ENCODE results near the gene GNAS-AS1.

Gene GNAS-AS1

DNA sequence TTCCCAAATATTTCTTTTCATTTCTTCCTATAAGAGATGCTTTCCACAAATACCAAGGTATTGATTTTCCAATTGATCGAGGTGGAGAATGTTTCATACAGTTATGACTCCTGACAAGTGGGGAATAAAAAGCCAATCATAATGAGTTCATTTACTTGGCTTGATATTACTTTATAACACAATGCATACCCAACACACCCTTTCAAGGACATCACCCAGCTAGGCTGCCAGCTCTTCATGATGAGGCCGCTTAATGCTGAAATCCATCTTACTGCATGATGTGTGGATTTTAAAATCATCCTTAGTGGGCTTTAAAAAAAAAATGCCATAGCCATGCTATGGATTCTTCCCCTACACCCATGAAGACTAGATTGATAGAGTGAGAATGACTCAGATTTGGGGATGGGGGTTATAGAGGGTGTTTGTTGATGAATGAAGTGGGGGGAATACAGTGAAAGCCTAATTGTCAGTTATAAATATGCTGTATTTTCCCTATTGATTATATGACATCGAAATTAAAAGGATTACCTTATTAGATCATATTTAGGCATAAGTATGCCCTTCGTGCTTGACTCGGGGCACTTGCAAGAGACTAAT lies 75.9 kb downstream of the GNAS-AS1 start:
- DNase-seq = no peak

GRCh38 chr20:58774214-58774613 lies 76.5 kb downstream of the GNAS-AS1 start:
- no peak for DNase-seq

DNA sequence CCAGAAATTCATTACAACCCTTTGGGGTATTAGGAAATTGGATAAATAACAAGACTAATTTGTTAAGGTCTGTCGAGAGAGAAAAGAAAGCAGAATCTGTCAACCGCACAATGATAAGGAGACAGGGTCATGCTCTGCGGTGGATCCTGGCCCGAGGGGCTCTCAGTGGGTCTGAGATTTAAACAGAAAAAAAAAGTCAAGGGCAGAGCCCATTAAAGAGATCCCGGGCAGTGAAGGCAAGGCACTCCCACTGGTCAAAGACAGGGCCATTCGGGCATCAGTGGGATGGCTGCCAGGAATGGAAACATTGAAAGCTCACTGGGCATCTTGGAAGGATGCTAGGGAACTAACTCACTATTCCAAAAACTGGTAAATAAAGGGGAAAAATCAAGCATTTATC lies 77.9 kb downstream of the GNAS-AS1 start:
- DNase-seq = no peak
